ENCODE data around the gene WDR45. TPM values are rescaled to one million over a fixed set of nuclear protein-coding genes. Genes with fewer than 3 reads are reported as not detected.

Gene WDR45
- total and polyA plus RNA-seq, 8 donors, result 12.2 to 209 (median 83.1) TPM

DNA sequence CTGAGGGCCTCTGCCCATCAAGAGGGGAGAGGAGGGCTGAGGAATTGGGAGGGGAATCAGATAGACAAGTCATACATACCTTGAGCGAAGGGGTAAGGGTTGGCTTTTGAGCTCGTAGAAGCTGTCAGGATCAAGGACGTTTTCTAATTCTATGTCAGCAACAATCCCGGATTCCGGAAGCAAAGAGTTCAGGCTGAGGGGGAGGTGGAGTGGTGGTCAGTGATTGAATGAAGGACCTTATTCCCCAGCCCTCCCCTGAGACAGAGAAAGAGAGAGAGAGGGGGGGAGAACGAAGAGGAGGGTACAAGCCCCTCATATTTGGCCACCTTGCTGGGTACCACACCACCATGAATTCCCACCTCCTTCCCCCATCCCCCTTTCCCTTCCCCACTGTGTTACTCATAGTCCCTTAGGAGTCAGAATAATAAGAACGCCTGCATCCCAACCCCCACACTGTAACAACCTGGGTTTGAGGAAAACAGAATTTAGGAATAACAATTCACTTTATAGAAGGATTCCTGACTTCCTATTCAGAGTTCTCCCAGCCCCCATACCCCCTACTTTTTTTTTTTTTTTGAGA is 39.2 kb downstream of the WDR45 start:
- Histone ChIP-seq H3K4me3 (peak overlapping the region; percentile 25 to 67 (median 60)), H3K27me3 (no peaks in the 10 kb centered on the region), H3K9me3 (no peaks in the 10 kb centered on the region), H3K36me3 (peaks cover 16 to 41% (median 38%) of the 10 kb centered on the region in 4 donors), H3K4me1 (peaks cover 0 to 38% (median 20%) of the 10 kb centered on the region in 4 donors), H3K27ac (peak overlapping the region; percentile 41 to 97 (median 96))
- TF ChIP-seq POLR2A (IDR thresholded peaks at IDR 0.05), result no peak
- no peak for TF ChIP-seq EP300 (IDR thresholded peaks at IDR 0.05)
- no peak for TF ChIP-seq CTCF (IDR thresholded peaks at IDR 0.05)
- no peak for TF ChIP-seq POLR2AphosphoS5 (IDR thresholded peaks at IDR 0.05)
- WGBS, 5 donors, result 20 to 48% (median 38%) methylated on average over 6 to 7 of the region's 7 CpGs
- intact Hi-C loops (cut with DNase I; ENCODE audit: low total_unique reads), result no loop called here
- DNase-seq, result no peak

GRCh38 chrX:49039598-49040375 is 39.9 kb downstream of the WDR45 start:
- TF ChIP-seq EP300 (IDR thresholded peaks at IDR 0.05) (no peak), POLR2AphosphoS5 (IDR thresholded peaks at IDR 0.05) (no peak)
- Histone ChIP-seq H3K4me1 (peaks cover 0 to 38% (median 20%) of the 10 kb centered on the region in 4 donors), H3K27ac (peak overlapping the region; percentile 41 to 97 (median 96)), H3K27me3 (no peaks in the 10 kb centered on the region), H3K9me3 (no peaks in the 10 kb centered on the region), H3K36me3 (peaks cover 16 to 43% (median 38%) of the 10 kb centered on the region in 4 donors), H3K4me3 (peak overlapping the region; percentile 25 to 67 (median 60))
- peak; percentile 53 to 87 for DNase-seq
- 4 to 45% (median 12%) methylated on average over 3 to 9 of the region's 9 CpGs for WGBS, 5 donors
- intact Hi-C loops (cut with DNase I; ENCODE audit: low total_unique reads), result no loop called here

GRCh38 chrX:49037883-49038475 is 41.7 kb downstream of the WDR45 start:
- intact Hi-C loops (cut with DNase I; ENCODE audit: low total_unique reads), result no loop called here
- no peak for DNase-seq
- WGBS, 5 donors, result 85 to 95% (median 90%) methylated on average over 8 to 15 of the region's 15 CpGs
- Histone ChIP-seq H3K4me3 (no peak overlapping the region), H3K27me3 (no peaks in the 10 kb centered on the region), H3K4me1 (peaks cover 0 to 53% (median 24%) of the 10 kb centered on the region in 4 donors), H3K27ac (peak overlapping the region in 2 of 5 donors; percentile 96 to 97), H3K36me3 (peaks cover 22 to 61% (median 55%) of the 10 kb centered on the region in 4 donors), H3K9me3 (no peaks in the 10 kb centered on the region)
- TF ChIP-seq EP300 (IDR thresholded peaks at IDR 0.05), result no peak
- no peak for TF ChIP-seq CTCF (IDR thresholded peaks at IDR 0.05)
- TF ChIP-seq POLR2A (IDR thresholded peaks at IDR 0.05), result no peak
- no peak for TF ChIP-seq POLR2AphosphoS5 (IDR thresholded peaks at IDR 0.05)

DNA sequence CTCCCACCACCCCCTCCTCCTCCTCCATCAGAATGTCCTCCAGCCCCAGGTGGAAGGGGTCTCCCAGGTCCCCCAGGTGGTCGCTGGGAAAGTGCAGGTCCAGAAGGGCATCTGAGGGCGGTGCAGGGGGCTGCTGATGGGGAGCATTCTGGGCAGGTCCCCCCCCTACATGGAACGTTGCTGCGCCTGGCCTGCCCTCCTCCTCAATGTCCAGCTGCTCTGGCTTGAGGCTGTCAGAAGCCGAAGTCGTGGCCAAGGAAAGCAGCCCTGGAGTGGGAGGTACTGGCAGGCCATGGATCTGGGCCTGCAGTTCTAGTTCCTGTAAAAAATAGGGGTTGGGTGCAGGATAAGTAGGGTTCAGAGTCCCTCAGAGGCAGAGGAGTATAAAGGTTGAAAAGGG is 49.4 kb downstream of the WDR45 start:
- DNase-seq, result no peak
- WGBS, 5 donors, result 68 to 84% (median 80%) methylated on average over 2 to 6 of the region's 6 CpGs
- TF ChIP-seq POLR2A (IDR thresholded peaks at IDR 0.05) (no peak), POLR2AphosphoS5 (IDR thresholded peaks at IDR 0.05) (no peak), EP300 (IDR thresholded peaks at IDR 0.05) (no peak), CTCF (IDR thresholded peaks at IDR 0.05) (no peak)
- Histone ChIP-seq H3K27me3 (no peaks in the 10 kb centered on the region), H3K4me3 (no peak overlapping the region), H3K4me1 (peaks cover 0 to 15% (median 6%) of the 10 kb centered on the region in 4 donors), H3K36me3 (peaks cover 12 to 62% (median 51%) of the 10 kb centered on the region in 4 donors), H3K9me3 (no peaks in the 10 kb centered on the region), H3K27ac (no peak overlapping the region)
- intact Hi-C loops (cut with DNase I; ENCODE audit: low total_unique reads), result no loop called here
